PFSK-1 (cell line): ENCODE data around the gene STK26.

Experiments
- POLR2AphosphoS5 ChIP-seq: IDR thresholded peaks from 2 replicates; pipeline ENCODE4 v1.6.1; 2012; ENCODE audit warnings: low read depth, mild to moderate bottlenecking, control low read depth, low read length, moderate library complexity
- TAF1 ChIP-seq: IDR thresholded peaks from 2 replicates; pipeline ENCODE4 v1.6.1; 2012; ENCODE audit warnings: low read length, control low read depth, borderline replicate concordance; ENCODE audit not compliant: insufficient read depth

DNA sequence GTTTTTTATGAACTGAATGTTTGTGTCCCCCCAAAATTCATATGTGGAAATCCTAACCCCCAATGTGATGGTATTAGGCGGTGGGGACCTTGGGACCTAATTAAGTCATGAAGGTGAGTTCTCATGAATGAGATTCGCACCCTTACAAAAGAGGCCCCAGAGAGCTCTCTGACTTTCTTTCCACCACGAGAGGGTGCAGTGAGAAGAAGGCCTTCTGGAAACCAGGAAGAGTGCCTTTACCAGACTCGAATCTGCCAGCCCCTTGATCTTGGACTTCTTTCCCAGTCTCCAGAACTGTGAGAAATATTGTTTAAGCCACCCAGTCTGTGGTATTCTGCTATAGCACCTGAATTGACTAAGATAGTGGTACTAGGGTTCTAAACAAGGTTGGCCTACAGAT is 40.8 kb downstream of the STK26 start:
- no peak for TF ChIP-seq TAF1
- no peak for TF ChIP-seq POLR2AphosphoS5
